GM19452 (cell line): ENCODE results near the gene FERMT3.
"Not testable (repeated sequence)": the region's sequence is repeated elsewhere in the genome, so short reads cannot be mapped to it uniquely, and the experiment has no call there.

Experiments used
- ATAC-seq: cut with Tn5 transposase; IDR thresholded peaks from one replicate; pipeline ENCODE4 v1.9.1; 2021; ENCODE audit not compliant: unreplicated experiment

Gene FERMT3

DNA sequence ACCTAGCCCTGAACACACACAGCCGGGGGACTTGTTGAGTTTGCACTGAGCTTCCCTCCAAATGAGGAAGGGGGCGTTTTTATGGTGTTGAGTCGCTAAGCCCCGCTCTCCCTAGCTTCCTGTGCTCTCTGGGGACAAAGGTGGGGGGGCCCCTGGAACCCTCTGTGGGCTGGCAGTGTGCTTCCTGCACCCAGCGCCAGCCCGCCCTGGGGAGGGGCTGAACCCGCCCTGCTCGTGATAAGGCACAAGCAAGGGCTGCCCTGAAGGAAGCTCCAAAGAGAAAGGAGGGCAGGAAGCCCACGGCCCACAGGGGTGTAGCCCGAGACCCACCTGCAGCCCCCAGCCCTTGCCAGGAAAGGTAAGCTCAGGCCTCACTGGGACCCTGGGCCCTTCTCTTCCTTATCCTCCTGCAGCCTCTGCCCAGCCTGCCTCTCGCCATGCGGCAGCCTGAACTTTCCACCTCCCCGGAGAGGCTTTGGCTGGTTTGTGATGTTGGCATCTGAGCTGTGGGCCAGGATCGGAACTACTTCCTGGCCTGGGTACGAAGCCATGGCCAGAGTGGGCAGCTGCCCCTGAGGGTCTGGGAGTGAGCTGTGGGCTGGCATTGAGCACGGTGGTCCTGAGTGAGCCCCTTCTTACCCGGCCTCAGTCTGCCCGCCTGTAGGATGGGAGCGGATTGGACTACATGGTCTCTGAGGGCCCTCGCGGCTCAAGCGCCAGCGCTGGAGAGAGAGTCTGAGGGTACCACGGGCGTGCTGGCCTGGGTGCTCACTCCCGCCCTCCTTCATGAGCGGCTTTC is at the start of gene FERMT3:
Gene FERMT3, plus strand, starts transcription at position 265 of the 799 bp plus-strand sequence. CDS start 644 bp downstream, outside the sequence.
- no peak for ATAC-seq

DNA sequence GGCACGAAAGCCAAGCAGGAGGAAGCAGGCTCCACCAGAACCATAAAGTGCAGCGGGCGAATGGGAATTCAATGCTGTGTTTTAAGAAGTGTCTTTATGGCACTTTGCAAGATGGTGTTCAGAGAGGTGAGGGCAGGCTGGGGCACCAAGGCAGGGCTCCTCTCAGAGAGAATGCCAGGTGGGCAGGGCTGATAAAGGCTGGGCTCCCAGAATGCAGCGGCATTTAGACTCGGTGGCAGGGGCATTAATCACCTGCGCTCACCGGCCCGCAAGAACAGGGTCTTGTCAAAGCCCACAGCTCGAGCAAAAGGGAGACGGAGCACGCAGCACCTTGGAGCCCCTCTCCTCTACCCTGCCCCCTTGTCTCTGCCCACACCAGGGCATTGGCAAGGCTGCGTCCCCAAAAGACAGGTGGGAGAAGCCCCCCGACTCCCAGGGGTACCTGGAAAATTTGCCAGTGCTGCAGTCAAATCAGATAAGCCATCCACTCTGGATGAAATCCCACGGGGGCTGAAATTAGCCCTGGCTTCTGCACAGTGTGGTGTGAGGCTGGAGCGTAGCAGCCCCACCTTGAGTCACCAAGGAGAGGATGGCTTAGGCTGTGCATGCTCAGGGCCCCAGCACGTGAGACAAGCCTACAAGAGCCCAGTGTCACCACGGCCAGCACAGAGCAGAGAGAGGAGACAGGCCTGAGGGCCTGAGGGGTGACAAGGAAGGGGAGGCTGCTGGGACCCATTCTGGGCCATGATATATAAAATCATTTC is 48.7 kb upstream of the FERMT3 start:
- no peak for ATAC-seq

DNA sequence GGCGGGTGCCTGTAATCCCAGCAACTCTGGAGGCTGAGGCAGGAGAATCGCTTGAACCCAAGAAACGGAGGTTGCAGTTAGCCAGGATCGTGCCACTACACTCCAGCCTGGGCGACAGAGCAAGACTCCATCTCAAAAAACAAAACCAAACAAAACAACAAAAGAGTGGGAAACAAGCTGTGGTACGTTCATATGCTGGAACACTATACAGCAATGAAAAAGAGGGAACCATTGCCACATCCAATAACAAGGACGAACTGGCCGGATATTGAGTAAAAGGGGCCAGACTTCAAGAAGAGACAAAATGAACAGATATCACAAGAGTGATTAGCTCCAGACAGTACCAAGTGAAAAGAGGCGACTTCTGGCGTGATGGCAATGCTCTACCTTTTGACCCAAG is 45.5 kb upstream of the FERMT3 start:
- ATAC-seq: no peak

DNA sequence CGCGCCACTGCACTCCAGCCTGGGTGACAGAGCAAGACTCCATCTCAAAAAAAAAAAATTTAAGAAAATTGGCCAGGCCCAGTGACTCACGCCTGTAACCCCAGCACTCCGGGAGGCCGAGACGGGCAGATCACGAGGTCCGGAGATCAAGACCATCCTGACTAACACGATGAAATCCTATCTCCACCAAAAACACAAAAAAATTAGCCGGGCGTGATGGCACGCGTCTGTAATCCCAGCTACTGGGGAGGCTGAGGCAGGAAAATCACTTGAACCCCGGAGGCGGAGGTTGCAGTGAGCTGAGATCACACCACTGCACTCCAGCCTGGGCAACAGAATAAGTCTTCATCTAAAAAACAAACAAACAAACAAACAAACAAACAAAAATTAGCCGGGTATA is 43.8 kb upstream of the FERMT3 start:
- ATAC-seq: not testable (repeated sequence)

DNA sequence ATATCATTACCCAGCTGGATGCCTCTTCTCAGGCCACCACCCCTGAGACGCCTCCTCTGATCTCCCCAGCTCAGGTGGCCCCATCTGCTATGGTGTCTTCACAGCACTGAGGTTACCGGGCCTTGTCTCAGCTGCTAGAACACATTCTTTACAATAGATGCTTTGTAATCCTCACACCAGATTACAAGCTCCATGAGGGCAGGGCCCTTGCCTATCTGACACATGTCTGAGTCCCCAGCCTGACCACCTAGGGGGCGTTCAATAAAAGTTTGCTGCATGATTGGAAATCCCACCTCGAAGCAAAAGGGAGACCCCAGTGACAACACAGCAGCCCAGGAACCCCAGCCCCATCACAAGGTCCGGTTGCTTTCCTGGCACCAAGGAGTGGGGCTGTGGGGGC is 42.6 kb upstream of the FERMT3 start:
- ATAC-seq: no peak

DNA sequence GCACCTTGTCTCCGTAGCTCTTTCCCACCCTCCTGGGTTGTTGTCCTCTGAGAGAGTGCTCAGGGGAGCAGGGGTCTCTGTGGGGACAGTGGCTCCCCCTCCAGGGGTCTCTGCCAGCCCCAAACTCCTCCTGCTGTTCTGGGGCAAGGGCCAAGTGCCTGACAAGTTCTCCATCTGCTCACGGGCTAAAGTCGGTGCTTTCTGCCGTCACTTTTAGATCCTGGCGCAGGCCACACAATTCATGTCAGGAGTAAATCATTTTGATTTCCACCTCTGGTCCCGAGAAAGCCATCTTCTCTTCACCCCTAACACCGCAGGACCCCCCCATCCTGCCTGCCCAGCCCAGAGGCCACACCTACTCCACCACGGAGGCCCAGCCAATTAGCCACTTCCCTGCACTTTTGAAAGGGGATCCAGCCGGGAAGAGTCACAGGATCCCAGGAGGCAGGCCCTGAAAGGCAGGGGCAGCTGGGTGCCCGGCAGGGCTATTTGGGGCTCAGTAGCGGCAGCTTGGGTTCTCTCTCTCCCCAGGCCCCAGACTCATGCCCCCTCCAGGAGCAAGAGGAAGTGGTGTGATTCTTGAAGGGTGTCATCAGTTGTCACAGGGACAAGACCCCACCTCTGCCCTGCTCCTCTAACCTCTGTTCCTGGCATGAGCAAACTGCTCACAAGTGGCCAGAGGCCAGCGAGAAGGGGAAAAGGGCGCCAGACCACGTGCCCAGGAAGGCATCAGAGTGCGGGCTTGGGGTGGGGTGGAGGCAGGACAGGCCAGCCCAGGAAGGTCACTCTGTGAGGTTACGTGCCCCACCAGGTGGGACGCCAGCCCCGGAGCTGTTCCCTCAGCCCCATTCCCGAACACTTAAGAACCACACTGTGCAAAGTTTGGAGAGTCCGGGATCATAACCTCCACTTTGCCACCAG is 41.9 kb upstream of the FERMT3 start:
- no peak for ATAC-seq

DNA sequence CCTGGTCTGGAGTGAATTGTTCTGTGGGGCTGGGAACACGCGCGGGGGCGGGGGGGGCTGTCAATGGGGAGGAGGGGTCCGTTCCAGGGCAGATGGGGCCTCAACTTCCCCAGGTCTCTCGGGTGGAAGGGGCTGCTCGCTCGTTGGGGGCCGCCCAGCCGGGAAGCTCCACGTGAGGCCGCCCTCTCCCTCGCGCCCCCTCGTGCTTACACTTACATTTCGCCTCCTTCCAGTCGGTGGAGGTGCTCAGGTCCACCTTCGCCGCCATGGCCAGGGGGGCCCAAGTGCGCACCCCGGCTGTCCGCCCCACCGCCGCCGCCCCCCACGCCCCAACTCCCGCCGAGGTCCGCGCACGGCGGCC is 41.1 kb upstream of the FERMT3 start:
- ATAC-seq: no peak

DNA sequence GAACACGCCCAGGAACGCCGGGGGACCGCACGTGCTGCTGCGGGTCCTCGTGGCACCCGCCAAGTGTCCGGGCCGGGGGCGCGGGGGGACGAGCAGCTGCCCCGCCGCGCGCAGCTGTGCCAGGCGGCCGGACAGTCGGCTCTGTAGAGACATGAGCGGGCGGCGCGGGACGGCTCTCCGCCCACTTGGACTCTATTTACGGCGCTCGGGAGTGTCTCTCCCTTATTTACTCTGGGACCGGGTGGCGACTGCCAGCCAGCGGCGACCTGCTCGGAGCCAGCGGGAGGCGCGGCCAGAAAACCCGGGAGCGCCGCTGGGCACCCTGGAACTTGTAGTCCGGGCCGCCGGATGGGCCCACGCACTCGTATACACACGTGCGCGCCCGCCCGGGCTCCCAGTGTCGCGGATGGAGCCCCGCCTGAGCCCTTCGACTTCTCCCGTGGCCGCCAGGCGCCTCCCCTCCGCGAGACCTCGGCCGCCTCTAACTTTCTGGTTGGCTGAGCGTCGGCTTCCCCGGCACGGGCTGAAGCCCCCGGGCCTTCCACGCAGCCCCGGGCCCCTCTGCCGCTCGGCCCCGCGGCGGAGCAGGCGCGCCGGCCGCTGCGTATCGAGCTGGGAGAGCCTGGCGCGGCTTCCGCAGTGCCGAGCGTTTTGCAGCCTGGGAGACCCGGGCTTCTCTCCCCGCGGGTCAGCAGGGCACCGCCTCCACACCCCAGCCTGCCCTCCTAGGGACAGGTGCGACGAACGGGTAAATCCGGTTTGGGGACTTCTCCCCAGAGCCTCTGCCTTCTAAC is 40.5 kb upstream of the FERMT3 start, which contains the start of gene MACROD1:
Gene MACROD1, minus strand, starts transcription at position 272 of the 794 bp plus-strand sequence. Its CDS starts 119 bp downstream, at position 153.
- ATAC-seq: peak; percentile 80

DNA sequence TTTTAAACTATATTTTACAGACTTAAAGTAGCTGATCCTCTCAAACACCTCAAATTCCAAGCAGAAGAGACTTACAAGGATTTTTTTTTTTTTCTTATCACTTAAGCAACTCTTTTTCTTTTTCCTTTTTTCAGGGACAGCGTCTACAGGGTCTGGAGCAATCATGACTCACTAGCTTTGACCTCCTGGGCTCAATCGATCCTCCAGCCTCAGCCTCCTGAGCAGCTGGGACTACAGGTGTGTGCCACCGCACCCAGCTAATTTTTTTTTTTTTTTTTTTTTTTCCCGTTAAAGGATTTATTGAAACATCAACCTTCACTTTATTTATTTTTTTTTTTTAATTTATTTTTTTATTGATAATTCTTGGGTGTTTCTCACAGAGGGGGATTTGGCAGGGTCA is 36.1 kb upstream of the FERMT3 start:
- ATAC-seq: no peak

DNA sequence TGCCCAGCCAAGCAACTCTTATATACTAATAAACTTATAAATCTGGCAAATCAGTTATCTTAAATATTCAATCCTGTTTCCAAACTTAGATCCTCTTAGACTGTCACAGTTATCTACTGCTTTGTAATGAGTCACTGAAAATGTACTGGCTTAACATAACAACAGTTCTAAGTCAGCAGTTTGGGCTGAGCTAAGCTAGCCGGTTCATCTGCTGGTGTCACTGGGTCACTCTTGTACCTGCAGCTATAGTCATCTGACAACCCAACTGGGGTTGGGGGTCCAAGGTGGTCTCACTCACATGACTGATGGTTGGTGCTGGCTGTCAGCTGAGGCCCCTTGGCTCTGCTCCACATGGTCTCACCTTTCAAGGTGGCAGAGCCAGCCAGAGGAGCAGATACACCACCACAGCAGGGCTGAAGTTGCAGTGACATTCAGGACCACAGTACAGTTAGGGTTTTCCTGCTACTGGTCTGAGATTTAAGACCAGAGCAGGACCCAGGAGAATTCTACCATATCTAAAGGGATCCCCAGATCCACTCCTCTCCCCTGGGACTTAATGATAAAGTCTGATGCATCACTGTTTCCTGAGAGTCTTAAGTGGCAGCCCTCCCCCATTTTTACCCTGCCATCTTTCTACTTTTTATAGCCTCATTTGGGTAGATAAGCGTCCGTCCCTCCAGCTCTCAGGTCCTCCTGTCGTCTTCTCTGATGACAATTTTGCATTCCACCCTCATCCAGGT is 32.7 kb upstream of the FERMT3 start:
- ATAC-seq: no peak

DNA sequence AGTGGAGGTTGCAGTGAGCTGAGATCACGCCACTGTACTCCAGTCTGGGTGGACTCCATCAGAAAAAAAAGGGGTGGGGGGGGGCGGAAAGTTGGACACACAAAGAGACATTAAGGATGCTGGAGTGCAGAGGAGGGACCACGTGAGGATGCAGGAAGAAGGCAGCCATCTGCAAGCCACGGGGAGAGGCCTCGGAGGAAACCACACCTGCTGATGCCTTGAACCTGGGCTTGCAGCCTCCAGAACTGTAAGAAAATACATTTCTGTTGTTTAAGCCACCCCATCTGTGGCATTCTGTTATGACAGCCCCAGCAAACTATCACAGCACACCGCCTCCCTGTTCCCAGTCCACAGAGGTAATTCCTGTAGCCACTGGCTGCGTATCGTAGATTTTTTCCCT is 29.8 kb upstream of the FERMT3 start:
- ATAC-seq: no peak

DNA sequence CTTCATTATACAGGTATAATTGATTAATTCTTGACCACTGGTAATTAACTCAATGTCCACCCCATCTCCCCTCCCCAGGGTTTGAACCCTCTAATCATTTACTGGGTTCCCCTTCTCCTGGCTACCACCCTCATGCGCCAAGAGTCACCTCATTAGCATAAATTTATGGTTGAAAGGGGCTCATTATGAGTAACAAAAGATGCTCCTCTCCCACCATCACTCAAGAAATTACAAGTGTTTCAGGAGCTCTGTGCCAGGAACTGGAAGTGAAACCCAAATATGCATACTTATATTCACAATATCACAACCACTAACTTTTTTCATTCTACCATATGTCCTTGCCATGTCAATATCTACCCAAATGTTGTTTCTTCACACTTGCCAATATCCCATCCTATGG is 28.3 kb upstream of the FERMT3 start:
- ATAC-seq: no peak

DNA sequence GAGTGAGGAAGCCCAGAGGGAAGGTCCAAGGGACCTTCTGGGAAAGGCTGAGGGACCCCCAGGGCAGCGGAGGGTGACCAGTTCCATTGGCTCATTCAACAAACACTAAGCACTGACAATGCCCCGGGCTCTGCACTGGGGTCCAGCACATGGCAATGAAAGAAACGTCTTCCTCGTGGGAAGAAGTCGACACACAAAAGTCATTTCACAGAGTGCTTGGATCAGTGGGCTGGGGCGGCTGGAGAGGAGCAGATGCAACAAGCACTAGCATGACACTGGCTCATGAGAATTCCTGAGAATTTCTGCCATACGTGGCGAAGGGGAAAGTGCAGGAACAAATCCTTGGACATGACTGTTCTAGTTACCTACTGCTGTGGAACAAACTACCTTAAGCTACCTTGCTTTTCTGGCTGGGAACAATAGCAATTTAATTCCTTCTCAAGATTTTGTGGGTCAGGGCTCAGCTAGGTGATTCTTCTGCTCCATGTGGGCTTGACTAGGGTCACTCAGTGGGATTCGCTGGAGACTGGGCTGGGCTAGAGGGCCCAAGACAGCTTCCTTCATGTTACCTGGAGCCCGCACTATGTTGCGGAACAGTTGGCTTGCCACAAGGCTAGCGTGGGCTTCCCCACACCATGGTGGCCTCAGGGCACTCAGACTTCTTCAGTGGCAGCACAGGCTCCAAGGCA is 27.4 kb upstream of the FERMT3 start:
- no peak for ATAC-seq

DNA sequence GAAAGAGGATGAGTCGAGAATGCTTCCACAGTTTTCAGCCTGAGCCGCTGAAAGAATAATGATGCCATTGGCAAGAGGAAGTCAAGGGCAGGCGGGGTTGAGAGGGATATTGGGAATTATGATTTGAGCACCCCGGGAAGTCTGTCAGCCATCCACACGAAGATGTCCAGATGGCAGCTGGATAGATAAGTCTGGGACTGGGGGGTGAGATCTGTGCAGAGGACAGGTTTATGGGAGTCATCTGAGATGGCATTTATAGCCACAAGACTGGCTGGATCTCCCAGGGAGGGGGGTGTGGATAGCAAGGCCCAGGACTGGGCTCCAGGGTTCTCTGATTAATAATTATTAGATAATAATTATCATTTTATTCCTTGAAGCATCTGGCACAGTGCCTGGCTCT is 25.6 kb upstream of the FERMT3 start:
- ATAC-seq: no peak

DNA sequence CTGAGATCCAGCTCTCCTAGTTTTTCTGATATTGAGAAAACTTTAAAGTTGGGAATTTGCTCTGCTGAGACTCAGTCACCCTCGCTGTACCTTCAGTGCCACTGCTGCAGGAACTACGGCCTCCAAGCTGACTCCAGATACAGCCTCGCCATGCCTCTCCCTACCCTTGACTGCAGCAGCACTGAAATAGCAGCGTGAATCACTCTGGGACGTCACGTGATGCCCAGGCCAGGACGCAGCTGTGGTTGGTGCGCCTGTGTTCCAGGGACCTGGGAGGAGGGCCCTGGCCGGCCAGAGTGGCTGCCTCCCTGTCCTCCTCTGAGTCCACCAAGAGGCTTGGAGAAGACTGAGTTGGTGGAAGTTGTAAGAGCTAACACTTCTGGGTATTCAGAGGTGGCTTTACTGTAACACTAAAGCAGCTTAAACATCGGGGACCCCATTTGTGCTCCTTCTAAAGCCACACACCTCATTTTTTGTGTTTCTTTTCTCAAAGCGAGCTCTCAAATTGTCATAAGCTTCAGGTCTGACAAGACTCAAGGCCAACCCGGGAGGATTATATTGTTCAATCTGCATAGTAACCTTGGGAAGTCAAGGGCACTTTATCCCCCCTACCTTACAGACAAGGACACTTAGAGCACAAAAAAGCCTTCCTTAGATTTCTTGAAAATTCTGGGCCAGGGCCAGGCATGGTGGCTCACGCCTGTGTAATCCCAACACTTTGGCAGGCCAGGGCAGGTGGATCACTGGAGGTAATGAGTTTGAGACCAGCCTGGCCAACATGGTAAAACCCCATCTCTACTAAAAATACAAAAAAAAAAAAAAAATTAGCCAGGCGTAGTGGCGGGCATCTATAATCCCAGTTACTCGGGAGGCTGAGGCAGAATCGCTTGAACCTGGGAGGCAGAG is 24.8 kb upstream of the FERMT3 start:
- no peak for ATAC-seq

DNA sequence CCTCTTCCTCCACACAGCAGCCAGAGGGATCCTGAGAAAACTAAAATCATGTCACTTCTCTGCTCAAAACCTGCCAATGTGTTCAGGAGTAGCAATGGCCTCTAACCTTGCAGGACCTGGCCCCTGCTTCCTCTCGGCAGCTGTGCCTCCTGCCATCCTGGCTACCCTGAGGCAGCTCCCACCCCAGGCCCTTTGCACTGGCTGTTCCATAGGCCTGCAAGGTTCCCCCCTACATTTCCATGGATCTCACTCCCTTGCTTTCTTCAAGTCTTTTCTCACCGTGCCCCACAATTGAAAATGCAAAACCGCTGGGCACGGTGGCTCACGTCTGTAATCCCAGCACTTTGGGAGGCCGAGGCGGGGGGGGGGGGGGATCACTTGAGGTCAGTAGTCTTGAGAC is 22.6 kb upstream of the FERMT3 start:
- no peak for ATAC-seq

DNA sequence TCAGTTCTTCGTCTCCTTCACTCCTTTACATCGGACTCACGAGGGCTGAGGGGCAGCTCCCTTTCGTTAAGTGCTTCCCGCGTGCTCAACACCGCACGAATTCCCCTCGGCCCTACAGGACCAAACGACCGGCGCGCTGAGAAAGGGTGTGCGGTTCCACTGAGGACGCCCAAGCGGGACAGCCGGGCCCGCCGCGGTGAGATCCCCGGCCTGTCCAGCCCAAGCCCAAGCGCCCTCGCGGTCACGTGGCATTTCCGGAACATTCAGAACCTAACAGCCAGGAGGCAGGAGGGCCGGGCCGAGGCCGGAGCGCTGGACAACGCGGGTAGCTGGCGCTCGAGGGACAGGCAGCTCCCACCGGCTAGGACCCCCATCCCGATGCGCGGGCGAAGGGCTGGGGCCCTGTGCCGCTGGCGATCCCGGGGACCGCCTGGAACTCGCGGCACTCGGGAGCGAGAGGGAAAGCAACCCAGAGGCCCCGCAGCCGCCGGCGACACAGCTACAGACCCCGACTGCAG is 21.3 kb upstream of the FERMT3 start:
- peak; percentile 27 for ATAC-seq
